ENCODE data around the gene ATOSB. TPM values are rescaled to one million over a fixed set of nuclear protein-coding genes. Genes with fewer than 3 reads are reported as not detected.

The ATOSB gene
- total RNA-seq, 1 experiment from 2014 or later, result 10.2 TPM

DNA sequence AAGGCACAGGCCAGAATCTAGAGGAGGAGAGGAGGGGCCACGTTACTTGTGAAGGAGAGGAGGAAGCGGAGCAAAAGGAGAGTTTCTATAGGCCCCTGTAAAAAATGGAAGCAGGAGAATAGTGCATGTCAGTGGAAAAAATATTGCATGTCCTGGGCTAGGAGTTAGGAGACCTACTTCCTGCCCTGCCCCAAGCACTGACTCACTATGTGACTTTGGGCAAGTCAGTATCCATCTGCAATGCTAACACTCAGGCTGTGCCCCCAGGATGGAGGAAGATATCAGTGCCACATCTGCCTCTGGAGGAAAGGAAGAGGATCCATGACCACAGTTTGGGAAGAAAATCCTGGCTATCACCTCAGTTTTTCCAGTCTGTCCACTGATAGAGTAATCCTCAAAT is 26.2 kb downstream of the ATOSB start (continued):
- TF ChIP-seq, protein P1, sequence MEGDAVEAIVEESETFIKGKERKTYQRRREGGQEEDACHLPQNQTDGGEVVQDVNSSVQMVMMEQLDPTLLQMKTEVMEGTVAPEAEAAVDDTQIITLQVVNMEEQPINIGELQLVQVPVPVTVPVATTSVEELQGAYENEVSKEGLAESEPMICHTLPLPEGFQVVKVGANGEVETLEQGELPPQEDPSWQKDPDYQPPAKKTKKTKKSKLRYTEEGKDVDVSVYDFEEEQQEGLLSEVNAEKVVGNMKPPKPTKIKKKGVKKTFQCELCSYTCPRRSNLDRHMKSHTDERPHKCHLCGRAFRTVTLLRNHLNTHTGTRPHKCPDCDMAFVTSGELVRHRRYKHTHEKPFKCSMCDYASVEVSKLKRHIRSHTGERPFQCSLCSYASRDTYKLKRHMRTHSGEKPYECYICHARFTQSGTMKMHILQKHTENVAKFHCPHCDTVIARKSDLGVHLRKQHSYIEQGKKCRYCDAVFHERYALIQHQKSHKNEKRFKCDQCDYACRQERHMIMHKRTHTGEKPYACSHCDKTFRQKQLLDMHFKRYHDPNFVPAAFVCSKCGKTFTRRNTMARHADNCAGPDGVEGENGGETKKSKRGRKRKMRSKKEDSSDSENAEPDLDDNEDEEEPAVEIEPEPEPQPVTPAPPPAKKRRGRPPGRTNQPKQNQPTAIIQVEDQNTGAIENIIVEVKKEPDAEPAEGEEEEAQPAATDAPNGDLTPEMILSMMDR (IDR thresholded peaks at IDR 0.05 in 2 of 3, conservative IDR thresholded peaks at IDR 0.05 in 1 of 3; ENCODE audit: borderline replicate concordance in 1 of 3, insufficient read depth in 1 of 3, low read depth in 2 of 3, low read length in 2 of 3), result no peak
- TF ChIP-seq TCF7L2 (IDR thresholded peaks at IDR 0.05; ENCODE audit: borderline replicate concordance, extremely low read depth, insufficient read depth, insufficient read length), result no peak
- TF ChIP-seq CBX3 (IDR thresholded peaks at IDR 0.05; ENCODE audit: low read depth), result no peak
- TF ChIP-seq SRF (IDR thresholded peaks at IDR 0.05; ENCODE audit: low read depth), result no peak
- no peak for TF ChIP-seq FOSL1 (IDR thresholded peaks at IDR 0.05; ENCODE audit: low read depth)
- TF ChIP-seq RAD21 (IDR thresholded peaks at IDR 0.05; ENCODE audit: low read depth), result no peak

DNA sequence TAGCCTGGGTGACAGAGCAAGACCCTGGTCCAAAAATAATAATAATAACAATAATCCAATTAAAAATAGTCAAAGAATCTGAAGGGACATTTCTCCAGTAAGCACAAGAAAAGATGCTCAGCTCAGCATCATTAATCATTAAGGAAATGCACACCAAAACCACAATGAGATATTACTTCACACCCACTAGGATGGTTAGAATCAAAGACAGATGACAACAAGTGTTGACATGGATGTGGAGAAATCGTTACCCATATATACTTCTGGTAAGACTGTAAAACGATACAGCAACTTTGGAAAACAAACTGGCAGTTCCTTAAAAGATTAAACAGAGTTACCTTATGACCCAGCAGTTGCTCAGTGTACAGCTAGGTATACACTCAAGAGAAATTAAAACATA is 30.6 kb downstream of the ATOSB start:
- DNase-seq (ENCODE audit: low read depth, low spot score) (no peak), ATAC-seq (no peak)
- H2AFZ ChIP-seq (ENCODE audit: low read depth, low read length, poor library complexity, severe bottlenecking), result no peak overlapping the region
- no peaks in the 10 kb centered on the region for H3K9me3 ChIP-seq (ENCODE audit: control insufficient read depth in 1 of 2, insufficient read depth in 1 of 2, low read depth in 1 of 2, low read length in 2 of 2)
- peaks cover 7 to 10% of the 10 kb centered on the region in 2 experiments; a peak in 3 of 4 replicates for H3K36me3 ChIP-seq (ENCODE audit: control insufficient read depth in 1 of 2, insufficient read depth in 2 of 2, low read length in 2 of 2)
- H3K9me2 ChIP-seq (ENCODE audit: insufficient read depth), result no peaks in the 10 kb centered on the region
- peaks cover 3 to 4% of the 10 kb centered on the region in 2 experiments; a peak in 2 of 4 replicates for H3K4me1 ChIP-seq (ENCODE audit: control insufficient read depth in 1 of 2, insufficient read depth in 2 of 2, low read length in 2 of 2)
- H3K4me3 ChIP-seq (replicated peaks in 1 of 2; ENCODE audit: low read depth in 1 of 2, low read length in 2 of 2), result no peak overlapping the region
- POLR2A ChIA-PET, result no interaction called here
- RAD21 ChIA-PET (ENCODE audit: low non-redundant PET in 1 of 2, low total read pairs in 2 of 2, uncharacterized antibody in 2 of 2, unreplicated experiment in 2 of 2), result no interaction called here
- no TSS peak for BruUV-seq (replicated peaks)
- CTCF ChIA-PET, result no interaction called here
- no peaks in the 10 kb centered on the region for H3K79me2 ChIP-seq (ENCODE audit: insufficient read depth, low read length)
- intact Hi-C loops (cut with micrococcal nuclease), result no loop called here
- H3K27me3 ChIP-seq (ENCODE audit: insufficient read depth, low read length), result no peaks in the 10 kb centered on the region
- H3K9ac ChIP-seq (ENCODE audit: low read length), result no peak overlapping the region
- TF ChIP-seq, protein P2, sequence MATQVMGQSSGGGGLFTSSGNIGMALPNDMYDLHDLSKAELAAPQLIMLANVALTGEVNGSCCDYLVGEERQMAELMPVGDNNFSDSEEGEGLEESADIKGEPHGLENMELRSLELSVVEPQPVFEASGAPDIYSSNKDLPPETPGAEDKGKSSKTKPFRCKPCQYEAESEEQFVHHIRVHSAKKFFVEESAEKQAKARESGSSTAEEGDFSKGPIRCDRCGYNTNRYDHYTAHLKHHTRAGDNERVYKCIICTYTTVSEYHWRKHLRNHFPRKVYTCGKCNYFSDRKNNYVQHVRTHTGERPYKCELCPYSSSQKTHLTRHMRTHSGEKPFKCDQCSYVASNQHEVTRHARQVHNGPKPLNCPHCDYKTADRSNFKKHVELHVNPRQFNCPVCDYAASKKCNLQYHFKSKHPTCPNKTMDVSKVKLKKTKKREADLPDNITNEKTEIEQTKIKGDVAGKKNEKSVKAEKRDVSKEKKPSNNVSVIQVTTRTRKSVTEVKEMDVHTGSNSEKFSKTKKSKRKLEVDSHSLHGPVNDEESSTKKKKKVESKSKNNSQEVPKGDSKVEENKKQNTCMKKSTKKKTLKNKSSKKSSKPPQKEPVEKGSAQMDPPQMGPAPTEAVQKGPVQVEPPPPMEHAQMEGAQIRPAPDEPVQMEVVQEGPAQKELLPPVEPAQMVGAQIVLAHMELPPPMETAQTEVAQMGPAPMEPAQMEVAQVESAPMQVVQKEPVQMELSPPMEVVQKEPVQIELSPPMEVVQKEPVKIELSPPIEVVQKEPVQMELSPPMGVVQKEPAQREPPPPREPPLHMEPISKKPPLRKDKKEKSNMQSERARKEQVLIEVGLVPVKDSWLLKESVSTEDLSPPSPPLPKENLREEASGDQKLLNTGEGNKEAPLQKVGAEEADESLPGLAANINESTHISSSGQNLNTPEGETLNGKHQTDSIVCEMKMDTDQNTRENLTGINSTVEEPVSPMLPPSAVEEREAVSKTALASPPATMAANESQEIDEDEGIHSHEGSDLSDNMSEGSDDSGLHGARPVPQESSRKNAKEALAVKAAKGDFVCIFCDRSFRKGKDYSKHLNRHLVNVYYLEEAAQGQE (IDR thresholded peaks at IDR 0.05; ENCODE audit: low read depth), result no peak
- TF ChIP-seq EGR1 (IDR thresholded peaks at IDR 0.05; ENCODE audit: low read depth) (no peak), POLR2A (IDR thresholded peaks at IDR 0.05; ENCODE audit: borderline replicate concordance, extremely low read depth, insufficient read depth, insufficient read length) (no peak), SP1 (IDR thresholded peaks at IDR 0.05; ENCODE audit: low read depth) (no peak), RAD21 (IDR thresholded peaks at IDR 0.05; ENCODE audit: low read depth) (no peak), EZH2phosphoT487 (IDR thresholded peaks at IDR 0.05; ENCODE audit: borderline replicate concordance) (no peak), POLR2AphosphoS5 (IDR thresholded peaks at IDR 0.05; ENCODE audit: low read depth, low read length) (no peak), SRF (IDR thresholded peaks at IDR 0.05; ENCODE audit: low read depth) (no peak), SIN3A (IDR thresholded peaks at IDR 0.05; ENCODE audit: low read depth) (no peak), TCF7L2 (IDR thresholded peaks at IDR 0.05; ENCODE audit: borderline replicate concordance, extremely low read depth, insufficient read depth, insufficient read length) (no peak), YY1 (IDR thresholded peaks at IDR 0.05; ENCODE audit: extremely low read depth, insufficient replicate concordance, low read depth, low read length) (no peak)
- TF ChIP-seq, protein P3, sequence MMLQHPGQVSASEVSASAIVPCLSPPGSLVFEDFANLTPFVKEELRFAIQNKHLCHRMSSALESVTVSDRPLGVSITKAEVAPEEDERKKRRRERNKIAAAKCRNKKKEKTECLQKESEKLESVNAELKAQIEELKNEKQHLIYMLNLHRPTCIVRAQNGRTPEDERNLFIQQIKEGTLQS (IDR thresholded peaks at IDR 0.05), result no peak
- TF ChIP-seq, protein P4, sequence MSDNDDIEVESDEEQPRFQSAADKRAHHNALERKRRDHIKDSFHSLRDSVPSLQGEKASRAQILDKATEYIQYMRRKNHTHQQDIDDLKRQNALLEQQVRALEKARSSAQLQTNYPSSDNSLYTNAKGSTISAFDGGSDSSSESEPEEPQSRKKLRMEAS (IDR thresholded peaks at IDR 0.05), result no peak
- TF ChIP-seq, protein P5, sequence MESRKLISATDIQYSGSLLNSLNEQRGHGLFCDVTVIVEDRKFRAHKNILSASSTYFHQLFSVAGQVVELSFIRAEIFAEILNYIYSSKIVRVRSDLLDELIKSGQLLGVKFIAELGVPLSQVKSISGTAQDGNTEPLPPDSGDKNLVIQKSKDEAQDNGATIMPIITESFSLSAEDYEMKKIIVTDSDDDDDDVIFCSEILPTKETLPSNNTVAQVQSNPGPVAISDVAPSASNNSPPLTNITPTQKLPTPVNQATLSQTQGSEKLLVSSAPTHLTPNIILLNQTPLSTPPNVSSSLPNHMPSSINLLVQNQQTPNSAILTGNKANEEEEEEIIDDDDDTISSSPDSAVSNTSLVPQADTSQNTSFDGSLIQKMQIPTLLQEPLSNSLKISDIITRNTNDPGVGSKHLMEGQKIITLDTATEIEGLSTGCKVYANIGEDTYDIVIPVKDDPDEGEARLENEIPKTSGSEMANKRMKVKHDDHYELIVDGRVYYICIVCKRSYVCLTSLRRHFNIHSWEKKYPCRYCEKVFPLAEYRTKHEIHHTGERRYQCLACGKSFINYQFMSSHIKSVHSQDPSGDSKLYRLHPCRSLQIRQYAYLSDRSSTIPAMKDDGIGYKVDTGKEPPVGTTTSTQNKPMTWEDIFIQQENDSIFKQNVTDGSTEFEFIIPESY (IDR thresholded peaks at IDR 0.05; ENCODE audit: extremely low read depth, insufficient replicate concordance, low read length), result no peak
- H3K27ac ChIP-seq (ENCODE audit: low read depth, low read length), result no peak overlapping the region
- no peak overlapping the region for H3K4me2 ChIP-seq (ENCODE audit: low read length)
- no peaks in the 10 kb centered on the region for H4K20me1 ChIP-seq (ENCODE audit: insufficient read depth)

Measured in HCT116 (cell line).